IMR-90 (cell line): ENCODE results near the gene VPS72. TPM values are rescaled to one million over a fixed set of nuclear protein-coding genes. Genes with fewer than 3 reads are reported as not detected.

ENCODE experiments used
- ATAC-seq: fragments of 200-7000 bp; cut with Tn5 transposase; 2 replicates; pipeline ENCODE4 v1.9.1; 2020; ENCODE audit warnings: low read depth, mild to moderate bottlenecking, moderate library complexity
- BruUV-seq: library from RNA; stranded (reverse); fragments of 400-500 nt; replicated peaks from 2 replicates; lab custom pipeline; 2021; lab: Mats Ljungman, UMichigan
- CTCF ChIA-PET: fragments of 300-600 bp; formaldehyde crosslinking; extraction: SDS; loops from one replicate; lab custom pipeline; 2021; ENCODE audit warnings: antibody characterized with exemption; lab: Yijun Ruan, JAX
- POLR2A ChIA-PET: fragments of 300-600 bp; sonication (Branson Sonifier 250); formaldehyde crosslinking; loops from one replicate; lab custom pipeline; 2022; ENCODE audit warnings: antibody characterized with exemption; ENCODE audit not compliant: unreplicated experiment; lab: Charles Lee
- DNase-seq: peaks from one replicate; pipeline ENCODE4 v3.0.0; 2013
- H2AFZ ChIP-seq: replicated peaks from 2 replicates; pipeline ENCODE3; 2013; ENCODE audit warnings: low read length, mild to moderate bottlenecking; ENCODE audit not compliant: poor library complexity
- H2AK5ac ChIP-seq: 2 replicates; pipeline ENCODE4 v1.6.1; 2013; ENCODE audit warnings: low read depth, low read length, inconsistent platforms
- H2AK9ac ChIP-seq: replicated peaks from 2 replicates; pipeline ENCODE3; 2013; ENCODE audit warnings: mild to moderate bottlenecking, low read depth, low read length, moderate library complexity; ENCODE audit not compliant: poor library complexity
- H2BK120ac ChIP-seq: 2 replicates; pipeline ENCODE4 v1.6.1; 2013; ENCODE audit warnings: low read depth, low read length, inconsistent platforms
- H2BK15ac ChIP-seq: 3 replicates; pipeline ENCODE4 v1.6.1; 2013; ENCODE audit warnings: low read depth, low read length, inconsistent platforms
- H2BK20ac ChIP-seq: 2 replicates; pipeline ENCODE4 v1.6.1; 2013; ENCODE audit warnings: low read depth, mild to moderate bottlenecking, inconsistent platforms, low read length, moderate library complexity
- H2BK5ac ChIP-seq: 2 replicates; pipeline ENCODE4 v1.6.1; 2013; ENCODE audit warnings: mild to moderate bottlenecking, low read depth, low read length, inconsistent platforms; ENCODE audit not compliant: poor library complexity, severe bottlenecking
- H3K14ac ChIP-seq: replicated peaks from 2 replicates; pipeline ENCODE4 v1.6.1; 2013; ENCODE audit warnings: low read depth, low read length, inconsistent platforms
- H3K18ac ChIP-seq: 2 replicates; pipeline ENCODE4 v1.6.1; 2013; ENCODE audit warnings: low read depth, low read length, control low read depth
- H3K23ac ChIP-seq: 2 replicates; pipeline ENCODE4 v1.6.1; 2013; ENCODE audit warnings: low read depth, low read length, inconsistent platforms
- H3K27ac ChIP-seq: 2 replicates; pipeline ENCODE4 v1.5.1; 2013; ENCODE audit warnings: mild to moderate bottlenecking, control low read depth, low read length; ENCODE audit not compliant: insufficient read depth
- H3K27me3 ChIP-seq: 2 replicates; pipeline ENCODE4 v1.6.1; 2013; ENCODE audit warnings: low read length; ENCODE audit not compliant: control insufficient read depth, insufficient read depth
- H3K36me3 ChIP-seq: 2 replicates; pipeline ENCODE4 v1.6.1; 2013; ENCODE audit warnings: low read length, mixed read lengths; ENCODE audit not compliant: control insufficient read depth, insufficient read depth
- H3K4ac ChIP-seq: 2 replicates; pipeline ENCODE4 v1.6.1; 2013; ENCODE audit warnings: low read depth, low read length, inconsistent platforms
- H3K4me1 ChIP-seq: 2 replicates; pipeline ENCODE4 v1.6.1; 2013; ENCODE audit warnings: low read length, mixed read lengths; ENCODE audit not compliant: control insufficient read depth, insufficient read depth
- H3K4me2 ChIP-seq: 2 replicates; pipeline ENCODE4 v1.6.1; 2013; ENCODE audit warnings: low read depth, mild to moderate bottlenecking, control low read depth, low read length, moderate library complexity
- H3K4me3 ChIP-seq: 2 replicates; pipeline ENCODE4 v1.5.1; 2013; ENCODE audit warnings: low read depth, mild to moderate bottlenecking, control low read depth, low read length, moderate library complexity; ENCODE audit not compliant: insufficient read depth
- H3K56ac ChIP-seq: 2 replicates; pipeline ENCODE4 v1.6.1; 2013; ENCODE audit warnings: low read length, inconsistent platforms; ENCODE audit not compliant: insufficient read depth; ENCODE audit errors: extremely low read depth
- H3K79me1 ChIP-seq, 2 experiments: 2 replicates each; pipeline ENCODE4 v1.6.1; 2013; ENCODE audit warnings: low read length in 2 of 2, inconsistent platforms in 1 of 2, low read depth in 1 of 2
- H3K9ac ChIP-seq: 2 replicates; pipeline ENCODE4 v1.6.1; 2013; ENCODE audit warnings: low read depth, low read length, control low read depth
- H3K9me1 ChIP-seq: 2 replicates; pipeline ENCODE4 v1.6.1; 2013; ENCODE audit warnings: low read length, inconsistent platforms; ENCODE audit not compliant: insufficient read depth
- H3K9me3 ChIP-seq: 2 replicates; pipeline ENCODE4 v1.6.1; 2013; ENCODE audit warnings: low read length; ENCODE audit not compliant: control insufficient read depth, insufficient read depth
- H4K20me1 ChIP-seq: 2 replicates; pipeline ENCODE4 v1.6.1; 2013; ENCODE audit warnings: low read length, inconsistent platforms; ENCODE audit not compliant: insufficient read depth
- H4K5ac ChIP-seq: 2 replicates; pipeline ENCODE4 v1.6.1; 2013; ENCODE audit warnings: mild to moderate bottlenecking, low read depth, low read length, control low read depth
- H4K8ac ChIP-seq, 2 experiments: 2 replicates each; pipeline ENCODE4 v1.6.1; 2013; ENCODE audit warnings: low read depth in 2 of 2, low read length in 2 of 2, control low read depth in 1 of 2, inconsistent platforms in 1 of 2
- H4K91ac ChIP-seq: 2 replicates; pipeline ENCODE4 v1.6.1; 2013; ENCODE audit warnings: low read depth, low read length, inconsistent platforms; ENCODE audit not compliant: insufficient read depth
- BHLHE40 ChIP-seq: fragments of 150-350 bp; IDR thresholded peaks from 2 replicates; pipeline ENCODE4 v1.6.1; 2016; ENCODE audit warnings: mild to moderate bottlenecking, low read depth, low read length
- CEBPB ChIP-seq: IDR thresholded peaks from 2 replicates; pipeline ENCODE4 v1.6.1; 2012; ENCODE audit warnings: low read depth, low read length, improper control_type of control experiment
- CHD1 ChIP-seq: IDR thresholded peaks from 2 replicates; pipeline ENCODE4 v1.6.1; 2012; ENCODE audit warnings: low read depth, low read length, improper control_type of control experiment
- CTCF ChIP-seq: conservative IDR thresholded peaks from 2 replicates; pipeline ENCODE4 v1.5.1; 2012; ENCODE audit warnings: mild to moderate bottlenecking, low read depth, low read length, improper control_type of control experiment
- MAZ ChIP-seq: IDR thresholded peaks from 2 replicates; pipeline ENCODE4 v1.6.1; 2012; ENCODE audit warnings: low read depth, mild to moderate bottlenecking, low read length, improper control_type of control experiment, moderate library complexity, borderline replicate concordance
- NFE2L2 ChIP-seq: fragments of 150-350 bp; IDR thresholded peaks from 2 replicates; pipeline ENCODE4 v1.6.1; 2016; ENCODE audit warnings: low read depth, mild to moderate bottlenecking, low read length
- POLR2A ChIP-seq: IDR thresholded peaks from 2 replicates; pipeline ENCODE4 v1.6.1; 2012; ENCODE audit warnings: mild to moderate bottlenecking, low read depth, low read length
- RAD21 ChIP-seq: IDR thresholded peaks from 2 replicates; pipeline ENCODE4 v1.6.1; 2012; ENCODE audit warnings: low read length, improper control_type of control experiment
- RFX5 ChIP-seq: IDR thresholded peaks from 2 replicates; pipeline ENCODE4 v1.8.0; 2012; ENCODE audit warnings: low read depth, mild to moderate bottlenecking, low read length, moderate library complexity
- SMC3 ChIP-seq: fragments of 150-350 bp; IDR thresholded peaks from 2 replicates; pipeline ENCODE4 v1.6.1; 2016; ENCODE audit warnings: low read depth, mild to moderate bottlenecking, antibody characterized with exemption, low read length, moderate library complexity
- USF2 ChIP-seq: fragments of 150-350 bp; IDR thresholded peaks from 2 replicates; pipeline ENCODE4 v1.6.1; 2017; ENCODE audit warnings: mild to moderate bottlenecking, antibody characterized with exemption, low read length, low read depth
- WGBS, 2 experiments: methylation state at CpG; one replicate each; pipeline versions ENCODE4 v1.1.5 to v1.1.7; 2013; ENCODE audit warnings: missing lambda C conversion rate in 2 of 2; ENCODE audit not compliant: insufficient read length in 1 of 2; ENCODE audit errors: extremely low coverage in 2 of 2; 5-methylcytosine and 5-hydroxymethylcytosine counted together
- dilution Hi-C: fragments of 300-500 bp; cut with HindIII; formaldehyde crosslinking; loops from one replicate; pipeline ENCODE4 v1.14.3; 2018; ENCODE audit warnings: low sequenced_read_pairs; ENCODE audit not compliant: unreplicated experiment
- in situ Hi-C: fragments of 300-500 bp; cut with MboI; formaldehyde crosslinking; loops from 3 replicates; pipeline ENCODE4 v1.14.3; 2019; ENCODE audit warnings: low sequenced_read_pairs, inconsistent platforms, mixed read lengths
- intact Hi-C: fragments of 100-400 bp; cut with micrococcal nuclease; formaldehyde crosslinking; loops from 2 replicates; pipeline ENCODE4 v1.10.0; 2022
- polyA plus RNA-seq, 3 experiments: library from polyadenylated mRNA; depleted of rRNA; stranded (reverse); fragments of >200 nt; gene quantifications; 2 replicates each; pipeline ENCODE4 v1.2.3, GENCODE V29; 2012; ENCODE audit warnings: low replicate concordance in 1 of 3
- total RNA-seq: library from RNA; depleted of rRNA; stranded (reverse); fragments of >200 nt; gene quantifications from 2 replicates; pipeline ENCODE4 v1.2.3, GENCODE V29; 2012

The VPS72 gene
- total and polyA plus RNA-seq, 2 of the 4 experiments (the other 2 are of a cell fraction), result 51.3 to 62.3 TPM

GRCh38 chr1:151132335-151133017 is 57.5 kb downstream of the VPS72 start:
- Histone ChIP-seq H3K27me3 (peaks cover 9% of the 10 kb centered on the region), H4K20me1 (no peaks in the 10 kb centered on the region), H3K14ac (no peak overlapping the region), H3K9ac (no peak overlapping the region), H3K56ac (no peak overlapping the region), H3K9me3 (no peaks in the 10 kb centered on the region), H4K5ac (no peak overlapping the region), H3K4ac (no peak overlapping the region), H4K91ac (no peak overlapping the region), H3K4me1 (no peaks in the 10 kb centered on the region), H4K8ac (no peak overlapping the region), H3K23ac (no peak overlapping the region), H3K27ac (no peak overlapping the region), H2BK20ac (no peak overlapping the region), H3K79me1 (no peaks in the 10 kb centered on the region), H2BK5ac (no peak overlapping the region), H3K4me3 (no peak overlapping the region), H2AK5ac (no peak overlapping the region), H3K4me2 (no peak overlapping the region), H2AFZ (no peak overlapping the region), H3K9me1 (no peaks in the 10 kb centered on the region), H2AK9ac (no peak overlapping the region), H3K18ac (no peak overlapping the region), H3K36me3 (peaks cover 7% of the 10 kb centered on the region; the same call in 1 of the 2 replicates), H2BK15ac (no peak overlapping the region), H2BK120ac (no peak overlapping the region)
- no peak for ATAC-seq
- dilution Hi-C loops, result no loop called here
- ChIA-PET POLR2A (no interaction called here), CTCF (no interaction called here)
- intact Hi-C loops, result no loop called here
- DNase-seq, result no peak
- in situ Hi-C loops, result no loop called here
- no TSS peak for BruUV-seq
- no peak for TF ChIP-seq RFX5
- no peak for TF ChIP-seq POLR2A
- TF ChIP-seq CEBPB, result no peak
- TF ChIP-seq BHLHE40, result no peak
- no peak for TF ChIP-seq NFE2L2
- no peak for TF ChIP-seq CHD1
- TF ChIP-seq SMC3, result no peak
- TF ChIP-seq CTCF, result no peak
- no peak for TF ChIP-seq USF2
- TF ChIP-seq RAD21, result no peak
- no peak for TF ChIP-seq MAZ
- 70% methylated on average over 51 of the region's 74 CpGs; no CpG with 5 or more reads in 1 of the 2 experiments for WGBS, 2 experiments
